ENCODE results near the gene PLCB2.

Gene PLCB2, protein sequence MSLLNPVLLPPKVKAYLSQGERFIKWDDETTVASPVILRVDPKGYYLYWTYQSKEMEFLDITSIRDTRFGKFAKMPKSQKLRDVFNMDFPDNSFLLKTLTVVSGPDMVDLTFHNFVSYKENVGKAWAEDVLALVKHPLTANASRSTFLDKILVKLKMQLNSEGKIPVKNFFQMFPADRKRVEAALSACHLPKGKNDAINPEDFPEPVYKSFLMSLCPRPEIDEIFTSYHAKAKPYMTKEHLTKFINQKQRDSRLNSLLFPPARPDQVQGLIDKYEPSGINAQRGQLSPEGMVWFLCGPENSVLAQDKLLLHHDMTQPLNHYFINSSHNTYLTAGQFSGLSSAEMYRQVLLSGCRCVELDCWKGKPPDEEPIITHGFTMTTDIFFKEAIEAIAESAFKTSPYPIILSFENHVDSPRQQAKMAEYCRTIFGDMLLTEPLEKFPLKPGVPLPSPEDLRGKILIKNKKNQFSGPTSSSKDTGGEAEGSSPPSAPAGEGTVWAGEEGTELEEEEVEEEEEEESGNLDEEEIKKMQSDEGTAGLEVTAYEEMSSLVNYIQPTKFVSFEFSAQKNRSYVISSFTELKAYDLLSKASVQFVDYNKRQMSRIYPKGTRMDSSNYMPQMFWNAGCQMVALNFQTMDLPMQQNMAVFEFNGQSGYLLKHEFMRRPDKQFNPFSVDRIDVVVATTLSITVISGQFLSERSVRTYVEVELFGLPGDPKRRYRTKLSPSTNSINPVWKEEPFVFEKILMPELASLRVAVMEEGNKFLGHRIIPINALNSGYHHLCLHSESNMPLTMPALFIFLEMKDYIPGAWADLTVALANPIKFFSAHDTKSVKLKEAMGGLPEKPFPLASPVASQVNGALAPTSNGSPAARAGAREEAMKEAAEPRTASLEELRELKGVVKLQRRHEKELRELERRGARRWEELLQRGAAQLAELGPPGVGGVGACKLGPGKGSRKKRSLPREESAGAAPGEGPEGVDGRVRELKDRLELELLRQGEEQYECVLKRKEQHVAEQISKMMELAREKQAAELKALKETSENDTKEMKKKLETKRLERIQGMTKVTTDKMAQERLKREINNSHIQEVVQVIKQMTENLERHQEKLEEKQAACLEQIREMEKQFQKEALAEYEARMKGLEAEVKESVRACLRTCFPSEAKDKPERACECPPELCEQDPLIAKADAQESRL

DNA sequence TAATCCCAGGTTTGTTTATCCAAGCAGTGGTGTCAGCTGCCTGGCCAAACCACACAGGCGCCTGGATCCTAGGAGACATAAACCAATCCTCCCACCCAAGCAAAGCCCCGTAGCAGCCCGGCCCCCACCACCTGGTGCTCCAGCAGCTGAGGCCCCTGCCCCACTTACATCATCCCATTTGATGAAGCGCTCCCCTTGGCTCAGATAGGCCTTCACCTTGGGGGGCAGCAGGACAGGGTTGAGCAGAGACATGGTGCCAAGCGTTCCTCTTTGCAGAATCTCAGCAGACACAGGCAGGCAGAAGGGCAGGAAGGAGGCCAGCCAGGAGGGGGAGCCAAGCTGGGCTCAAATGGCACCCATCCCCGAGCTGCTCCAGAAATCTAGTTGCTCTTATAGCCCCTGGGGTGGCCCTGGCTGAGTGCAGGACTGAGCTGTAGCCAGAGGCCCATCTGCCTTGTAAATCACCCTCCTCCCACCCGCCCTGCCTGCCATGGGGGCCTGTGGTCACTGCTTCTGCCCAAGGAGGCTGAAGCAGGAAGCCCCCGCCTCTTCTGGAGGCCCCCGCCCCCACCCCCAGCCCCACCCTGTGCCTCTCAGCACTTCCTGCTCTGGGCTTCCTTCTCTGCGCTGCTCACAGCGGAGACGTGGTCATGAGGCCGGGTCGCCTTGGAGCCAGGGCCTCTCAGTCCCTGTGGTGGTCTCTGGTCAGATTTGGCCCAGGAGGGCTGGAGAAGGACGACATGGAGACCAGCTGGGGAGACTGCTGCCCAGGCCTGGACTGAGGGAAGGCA is at the start of gene PLCB2:
Gene PLCB2 (minus strand): TSS at position 515 of the 791 bp plus-strand sequence. CDS start 263 bp downstream, at position 252.
- DNase-seq, result peak; percentile 51

DNA sequence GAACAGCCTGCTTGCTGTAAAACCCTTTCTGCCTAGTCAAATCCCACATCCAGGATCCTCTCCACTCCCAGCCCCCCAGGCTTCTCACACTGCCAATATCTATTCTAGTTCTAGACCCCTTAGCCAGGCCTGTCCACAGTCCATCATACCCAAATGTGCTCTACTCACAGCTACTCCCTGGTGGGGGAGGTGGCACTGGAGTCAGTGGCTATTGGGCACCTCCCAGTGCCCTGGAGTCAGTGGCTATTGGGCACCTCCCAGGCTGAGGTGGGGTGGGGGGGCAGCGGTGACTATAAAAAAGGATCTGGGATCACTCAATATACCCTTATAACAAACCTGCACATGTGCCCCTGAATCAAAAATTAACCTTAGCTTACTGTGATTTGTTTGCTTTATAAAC is 49.5 kb upstream of the PLCB2 start:
- DNase-seq, result no peak

DNA sequence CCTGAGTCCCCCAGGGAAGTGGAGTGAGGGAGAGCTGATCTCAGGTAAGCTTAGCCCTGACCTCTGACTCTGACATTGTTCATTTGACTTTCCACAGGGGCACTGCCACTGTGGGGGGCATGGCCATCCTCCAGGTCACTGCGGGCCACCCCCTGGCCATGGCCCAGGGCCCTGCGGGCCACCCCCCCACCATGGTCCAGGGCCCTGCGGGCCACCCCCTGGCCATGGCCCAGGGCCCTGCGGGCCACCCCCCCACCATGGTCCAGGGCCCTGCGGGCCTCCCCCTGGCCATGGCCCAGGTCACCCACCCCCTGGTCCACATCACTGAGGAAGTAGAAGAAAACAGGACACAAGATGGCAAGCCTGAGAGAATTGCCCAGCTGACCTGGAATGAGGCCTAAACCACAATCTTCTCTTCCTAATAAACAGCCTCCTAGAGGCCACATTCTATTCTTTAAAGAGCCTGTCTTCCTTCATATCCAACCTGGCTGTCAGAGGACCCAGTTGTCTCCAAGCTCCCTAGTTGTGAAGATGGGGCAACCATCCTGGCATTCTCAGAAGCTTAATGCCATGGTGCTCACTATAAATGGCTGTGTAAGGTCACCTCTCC is 48.3 kb upstream of the PLCB2 start:
- no peak for DNase-seq

DNA sequence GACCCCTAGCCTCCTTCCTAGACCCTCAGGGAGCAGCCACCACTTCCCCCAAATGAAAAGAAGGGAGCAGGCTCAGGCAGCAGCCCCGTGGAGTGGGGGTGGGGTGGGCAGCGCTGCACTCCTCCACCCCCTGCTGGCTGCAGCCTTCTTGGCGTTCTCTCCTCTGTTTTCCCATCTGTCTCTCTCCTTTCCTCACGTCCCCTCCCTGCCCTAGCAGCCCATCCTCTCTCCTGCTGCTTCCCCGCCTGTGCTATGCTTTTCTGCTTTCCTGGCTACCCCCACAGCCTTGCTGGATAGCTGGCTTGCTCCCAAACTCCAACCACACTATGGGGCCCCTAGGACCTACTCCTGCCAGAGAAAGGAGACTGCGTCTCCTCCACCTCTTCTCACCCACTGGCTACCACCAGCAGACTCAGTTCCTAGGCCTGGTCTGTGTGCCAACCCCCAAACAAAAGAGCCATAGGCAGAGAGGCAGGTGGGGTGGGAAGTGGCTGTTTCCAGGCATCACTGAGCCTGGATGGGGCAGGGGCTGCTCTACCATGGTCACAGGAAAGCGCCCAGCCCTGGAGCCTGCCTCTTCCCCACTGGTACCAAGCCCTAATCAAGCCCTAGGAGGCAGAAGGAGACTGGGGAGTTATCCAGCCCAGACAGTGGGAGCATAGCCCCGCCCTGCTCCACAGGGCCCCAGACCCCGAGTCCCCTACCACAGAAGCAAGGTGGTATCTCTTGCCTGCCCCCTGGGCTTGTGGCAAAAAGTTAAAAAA is 46.9 kb upstream of the PLCB2 start:
- DNase-seq, result peak; percentile 14

DNA sequence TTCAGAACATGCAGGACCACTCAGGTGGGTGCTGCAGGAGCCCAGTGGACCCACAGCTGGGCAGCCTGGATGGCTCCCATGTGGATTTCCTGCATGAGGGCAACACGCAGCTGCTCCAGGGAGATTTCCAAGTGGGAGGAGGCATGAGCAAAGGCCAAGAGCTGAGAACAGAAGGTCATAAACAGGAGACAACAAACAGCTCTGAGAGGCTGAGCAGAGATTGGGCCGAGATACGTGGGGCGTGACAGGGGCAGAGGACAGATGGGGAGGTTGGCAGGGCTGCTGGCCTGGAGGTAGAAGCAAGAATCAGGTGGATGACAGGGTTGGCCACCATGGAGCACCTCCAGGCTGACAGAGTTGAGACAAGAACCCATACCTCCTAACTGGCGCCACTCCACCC is 46.0 kb upstream of the PLCB2 start:
- DNase-seq, result no peak

DNA sequence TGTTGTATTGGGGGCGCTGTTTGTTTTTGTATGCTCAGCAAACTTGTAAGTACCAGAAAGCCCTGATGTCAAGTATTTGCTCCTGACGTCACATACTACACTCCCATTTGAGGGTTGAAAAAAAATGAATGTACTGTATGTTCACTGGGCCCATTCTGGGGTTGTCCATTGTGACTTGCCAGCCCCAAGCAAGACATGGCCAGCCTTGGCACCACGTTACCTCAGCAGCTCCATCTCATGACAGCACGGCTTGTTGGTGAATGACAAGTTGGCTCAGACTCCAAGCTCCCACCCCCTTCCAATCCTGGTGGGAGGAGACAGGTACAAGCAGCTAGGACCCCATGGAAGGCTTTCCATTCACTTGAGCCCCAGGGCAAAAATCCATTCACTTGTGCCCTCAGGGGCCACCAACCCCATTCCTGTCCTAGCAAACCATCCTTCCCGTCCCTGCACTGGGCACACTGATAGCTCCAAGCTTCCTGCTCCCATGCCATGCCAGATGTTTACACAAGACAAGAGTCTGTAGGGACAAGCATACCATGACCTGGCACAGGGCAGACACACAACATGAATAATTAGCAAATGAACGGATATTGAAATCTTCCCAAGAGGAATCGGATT is 44.7 kb upstream of the PLCB2 start:
- no peak for DNase-seq

DNA sequence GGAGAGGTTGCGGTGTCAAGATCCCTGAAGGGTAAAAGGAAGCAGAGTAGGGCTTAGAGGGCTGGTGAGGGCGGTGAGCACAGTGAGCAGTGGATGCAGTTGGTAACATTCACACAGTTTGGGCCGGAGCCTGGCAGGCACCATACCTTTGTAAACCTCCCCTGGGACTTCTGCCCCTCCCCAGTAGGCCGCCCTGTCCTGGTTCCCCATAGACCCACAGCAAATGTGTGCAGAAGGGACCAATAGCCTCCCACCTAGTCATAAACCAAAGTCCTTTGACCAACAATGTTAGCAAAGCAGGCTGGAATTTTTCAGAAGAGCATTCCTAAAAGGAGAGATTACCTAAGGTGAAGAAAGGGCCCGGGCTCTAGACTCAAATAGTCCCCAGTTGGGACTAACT is 41.4 kb upstream of the PLCB2 start:
- no peak for DNase-seq

DNA sequence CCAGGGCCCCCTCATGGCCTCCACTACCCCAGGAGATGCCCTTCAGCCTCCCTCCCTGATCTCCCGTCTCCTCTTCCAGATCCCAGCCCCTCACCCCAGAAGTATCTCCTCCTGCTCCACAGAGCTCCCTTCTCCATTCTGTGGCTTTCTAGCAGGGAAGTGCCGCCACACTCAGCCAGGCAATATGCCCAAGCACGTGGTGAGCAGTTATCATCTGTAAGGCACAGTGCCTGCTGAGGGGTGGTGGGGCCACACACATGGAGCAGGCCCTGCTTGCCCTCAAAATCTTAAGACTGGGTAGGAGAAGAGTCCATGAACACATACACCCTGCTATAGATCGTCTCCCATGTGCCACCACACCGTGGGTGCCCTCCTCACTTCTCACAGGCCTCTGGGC is 40.7 kb upstream of the PLCB2 start:
- DNase-seq, result no peak

DNA sequence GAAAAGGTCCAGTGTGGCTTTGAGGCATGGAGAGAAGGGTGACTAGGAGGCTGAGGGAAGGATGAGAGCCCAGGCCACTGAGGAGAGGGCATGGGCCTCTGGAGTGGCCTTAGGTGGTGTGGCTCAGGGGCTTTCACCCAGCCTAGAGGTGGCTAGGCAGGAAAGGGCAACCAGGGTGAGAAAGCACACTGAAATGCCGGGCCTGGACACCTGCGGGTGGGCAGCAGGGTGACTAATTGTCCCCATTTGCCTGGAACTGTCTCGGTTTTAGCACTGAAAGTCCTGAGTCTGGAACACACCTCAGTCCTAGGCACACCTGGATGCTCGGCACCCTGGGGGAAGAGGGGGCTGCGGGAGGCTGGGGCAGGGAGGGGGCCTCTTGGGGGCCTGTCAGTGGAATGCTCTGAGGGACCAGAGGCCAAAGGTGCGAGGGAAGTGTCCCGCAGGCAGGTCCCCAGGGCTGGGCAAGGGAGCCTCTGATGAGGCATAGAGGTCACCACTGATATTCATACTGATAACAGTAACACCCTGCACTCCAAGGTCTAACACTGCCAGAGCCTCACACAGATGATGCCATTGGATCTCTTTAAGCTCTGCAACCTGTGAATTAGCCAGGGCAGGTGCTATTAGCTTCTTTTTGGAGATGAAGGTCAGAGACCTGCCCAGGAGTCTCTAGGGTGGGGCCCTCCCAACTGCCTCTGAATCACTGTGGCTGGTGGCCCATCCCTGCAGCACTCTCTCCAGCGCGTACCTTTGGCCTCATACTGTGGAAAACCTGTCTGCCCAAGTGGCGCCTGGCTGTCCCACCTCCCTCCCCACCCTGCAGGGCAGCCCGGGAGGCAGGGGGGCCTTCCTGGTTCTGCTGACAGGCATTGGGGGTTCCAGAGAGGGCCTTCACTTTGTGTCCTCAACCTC is 40.1 kb upstream of the PLCB2 start:
- no peak for DNase-seq

DNA sequence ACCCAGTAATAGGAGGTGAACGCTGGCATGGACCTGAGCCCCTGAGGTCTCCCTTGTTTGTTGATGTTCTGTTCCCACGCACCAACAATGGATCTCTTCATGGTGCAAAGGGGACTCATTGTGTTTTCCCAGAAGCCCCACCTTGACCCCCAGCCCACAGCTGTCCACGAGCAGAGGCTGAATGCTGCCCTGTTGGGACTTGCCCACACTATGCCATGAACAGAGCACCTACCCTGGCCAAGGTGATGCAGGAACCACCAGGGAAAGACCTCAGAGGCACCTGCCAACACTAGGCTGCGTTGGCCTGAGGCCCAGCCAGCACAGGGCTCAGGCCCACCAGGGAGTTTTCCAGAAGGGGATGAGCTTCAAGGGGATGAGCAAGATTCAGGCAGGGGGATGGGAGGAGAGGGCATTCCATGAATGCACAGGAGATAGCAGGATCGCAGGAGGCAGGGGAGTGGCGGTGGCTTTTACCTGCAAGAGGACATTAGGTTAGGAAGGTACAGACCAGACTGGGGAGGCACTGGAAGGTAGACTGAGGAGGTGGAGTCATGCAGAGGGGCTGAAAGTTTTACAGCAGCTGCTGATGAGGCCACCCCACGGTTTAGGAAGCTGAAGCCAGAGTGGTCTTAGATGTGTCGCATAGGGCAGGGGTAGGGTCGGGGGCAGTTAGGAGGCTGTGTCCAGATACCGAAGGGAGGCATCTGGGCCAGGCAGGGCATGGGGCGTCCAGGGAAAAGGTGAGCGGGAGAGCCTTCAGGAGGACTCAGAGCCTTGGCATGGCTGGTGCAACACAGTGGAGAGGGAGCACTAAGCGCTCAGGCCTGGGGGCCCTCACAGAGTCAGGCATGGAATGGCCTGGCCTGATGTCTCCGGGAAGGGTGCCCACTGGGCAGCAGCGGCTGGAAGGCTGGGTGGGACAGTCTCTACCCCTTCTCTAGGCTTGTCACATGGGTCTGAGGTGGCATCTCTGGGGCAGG is 39.1 kb upstream of the PLCB2 start:
- DNase-seq, result no peak

DNA sequence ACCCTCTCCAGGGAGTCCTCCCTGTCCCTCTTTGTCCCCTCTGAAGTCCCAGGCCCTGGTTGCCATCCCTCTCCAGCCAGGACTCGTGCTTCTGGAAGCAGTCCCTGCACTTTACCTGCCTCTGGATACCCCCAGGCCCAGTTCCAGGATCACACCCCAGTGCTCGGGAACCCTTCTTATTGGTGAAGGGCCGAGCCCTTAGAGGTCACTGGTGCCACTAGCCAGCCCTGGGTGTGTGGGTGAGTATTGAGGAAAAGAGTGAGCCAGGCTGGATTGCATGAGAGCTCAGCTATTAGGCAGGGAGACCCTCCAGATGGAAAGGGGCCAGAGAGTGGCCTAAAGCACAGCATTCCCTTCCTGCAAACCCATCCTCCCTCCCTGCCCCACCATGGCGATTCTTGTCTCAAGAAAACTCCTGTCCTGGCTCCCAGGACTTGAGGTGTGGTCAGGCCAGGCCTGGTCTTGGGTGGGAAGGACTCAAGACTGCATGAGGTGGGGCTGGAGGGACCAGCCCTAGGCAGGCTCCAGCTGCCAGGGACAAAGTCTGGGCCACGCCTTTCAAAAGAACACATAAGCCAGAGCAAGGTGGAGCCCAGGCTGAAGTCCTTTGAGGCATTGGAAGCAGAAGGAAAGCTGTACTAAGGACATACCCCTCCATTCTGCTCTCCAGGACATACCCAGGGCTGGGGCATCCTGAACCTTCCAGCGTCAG is 38.3 kb upstream of the PLCB2 start:
- DNase-seq, result no peak

DNA sequence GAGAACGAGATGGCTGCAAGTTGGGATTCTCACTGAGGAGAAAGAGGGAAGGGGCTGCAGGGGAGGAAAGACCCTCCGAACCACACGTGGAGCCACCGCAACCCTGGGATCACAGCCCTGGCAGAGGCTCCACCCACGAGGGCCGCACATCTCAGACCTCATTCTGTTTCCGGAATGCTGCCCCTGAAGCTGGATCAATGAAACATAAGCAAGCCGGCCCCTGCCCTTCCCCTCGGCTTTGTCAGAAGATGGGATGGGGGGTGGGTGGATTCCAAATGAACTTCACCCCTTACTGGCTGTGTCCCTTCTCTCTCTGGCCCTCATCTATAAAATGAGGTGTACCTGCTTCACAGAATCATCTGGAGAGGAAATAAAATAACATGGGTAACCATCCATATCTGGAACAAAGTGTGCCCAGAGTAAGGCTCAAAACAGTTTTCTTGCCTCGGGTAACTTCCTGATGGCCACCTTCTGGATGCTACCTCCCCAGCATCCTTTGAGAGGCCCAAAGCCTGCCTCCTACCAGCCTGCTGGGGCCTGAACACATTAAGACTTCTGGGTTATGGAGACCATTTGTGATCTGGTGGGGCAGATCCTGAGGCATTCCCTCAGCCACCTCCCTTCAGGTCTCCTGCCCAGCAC is 37.6 kb upstream of the PLCB2 start:
- DNase-seq, result no peak

DNA sequence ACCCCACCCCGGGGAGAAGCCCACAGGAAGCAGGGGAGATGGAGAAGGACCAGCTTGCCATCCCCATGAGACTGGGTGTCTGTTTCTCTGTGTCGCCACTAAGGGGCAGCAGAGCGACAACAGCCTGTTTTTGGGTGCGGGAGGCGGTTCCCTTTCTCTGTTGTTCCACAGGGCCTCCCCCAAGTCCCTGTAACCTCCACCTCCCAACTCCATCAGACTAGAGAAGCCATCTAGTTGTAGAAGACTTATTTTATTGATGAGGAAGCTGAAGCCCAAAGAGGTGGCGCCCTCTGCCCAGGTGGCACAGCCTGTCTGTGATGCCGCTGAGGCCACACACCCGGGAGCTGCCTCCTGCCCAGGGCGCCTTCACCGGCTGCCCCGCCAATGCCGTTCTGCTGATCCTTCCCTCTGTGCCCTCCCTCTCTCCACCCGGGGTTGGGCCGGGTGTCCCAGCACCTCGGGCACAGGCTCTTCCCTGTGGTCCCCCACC is 36.9 kb upstream of the PLCB2 start:
- DNase-seq, result no peak

DNA sequence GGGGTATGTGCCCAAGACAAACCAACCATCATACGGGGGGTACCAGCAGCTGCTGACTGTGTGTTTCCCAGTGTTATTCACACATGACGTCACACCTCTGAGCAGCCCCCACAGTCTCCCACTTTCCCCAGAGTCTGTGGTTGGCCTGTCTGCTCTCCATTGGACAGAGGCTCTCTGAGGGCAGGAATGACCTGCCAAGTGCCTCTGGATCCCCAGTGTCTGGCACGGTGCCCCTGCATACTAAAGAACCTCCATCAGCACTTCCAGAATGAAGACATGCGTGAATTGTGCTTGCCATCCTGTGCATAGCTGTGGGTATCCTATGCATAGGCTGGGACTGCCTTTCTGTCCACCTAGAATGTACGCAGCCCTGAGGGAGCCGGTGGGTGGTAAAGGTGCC is 36.5 kb upstream of the PLCB2 start:
- DNase-seq, result no peak

DNA sequence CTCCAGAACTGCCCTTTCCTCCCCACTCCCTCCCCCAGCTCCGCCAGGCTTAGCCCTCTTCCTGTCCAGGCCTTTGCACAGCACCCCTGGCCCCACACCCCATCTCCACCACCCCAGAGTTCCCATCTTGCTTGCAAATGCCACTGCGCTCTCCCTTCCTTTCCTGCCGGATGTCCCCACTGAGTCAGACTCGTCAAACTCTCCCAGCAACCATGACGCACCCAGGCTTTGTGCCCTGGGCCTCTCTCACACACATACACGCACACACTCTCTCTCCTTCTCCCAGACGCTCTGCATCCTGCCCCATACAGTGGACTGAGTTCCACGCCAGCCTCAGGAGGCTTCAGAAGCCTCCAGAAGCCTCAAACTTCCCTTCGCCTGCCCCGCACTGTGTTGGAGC is 35.8 kb upstream of the PLCB2 start:
- no peak for DNase-seq

DNA sequence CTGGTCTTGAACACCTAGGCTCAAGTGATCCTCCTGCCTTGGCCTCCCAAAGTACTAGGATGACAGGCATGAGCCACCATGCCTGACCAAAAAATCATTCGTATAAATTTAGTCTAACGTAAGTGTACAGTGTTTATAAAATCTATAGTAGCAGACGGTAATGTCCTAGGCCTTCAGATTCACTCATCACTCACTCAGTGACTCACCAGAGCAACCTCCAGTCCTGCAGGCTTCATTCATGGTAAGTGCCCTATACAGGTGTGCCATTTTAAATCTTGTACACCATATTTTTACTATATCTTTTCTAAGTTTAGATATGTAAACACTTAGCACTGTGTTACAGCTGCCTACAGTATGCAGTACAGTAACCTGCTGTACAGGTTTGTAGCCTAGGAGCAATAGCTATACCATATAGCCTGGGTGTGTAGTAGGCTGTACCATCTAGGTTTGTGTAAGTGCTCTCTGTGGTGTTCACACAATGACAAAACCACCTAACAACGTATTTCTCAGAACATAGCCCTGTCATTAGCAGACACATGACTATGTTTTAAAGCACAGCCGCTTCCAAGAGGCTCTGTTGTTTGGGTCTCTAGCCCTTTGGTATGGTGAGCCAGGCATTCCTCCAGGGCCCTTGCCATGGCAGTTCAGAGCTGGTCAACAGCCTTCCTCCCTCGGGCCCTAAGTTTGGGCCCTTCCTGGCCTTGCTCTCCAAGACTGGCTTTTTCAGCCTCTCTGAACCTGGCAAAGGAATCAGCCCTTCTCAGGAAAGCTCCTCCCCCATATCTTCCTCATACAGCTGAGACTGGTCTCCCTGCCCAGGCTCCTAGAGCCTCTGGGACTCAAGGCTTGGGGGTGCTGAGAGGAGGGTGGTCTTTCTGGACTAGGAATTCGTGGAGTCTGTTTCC is 34.9 kb upstream of the PLCB2 start:
- no peak for DNase-seq
